ENCODE measurements around the gene EGLN3.

- TF ChIP-seq GATA2 (IDR thresholded peaks at IDR 0.05; ENCODE audit: low read depth, low read length) (no peak), GATA3 (IDR thresholded peaks at IDR 0.05; ENCODE audit: low read depth, low read length) (no peak)
Observed at GRCh38 chr14:33917661-33918060, 33.2 kb downstream of the EGLN3 start.

Measured in SH-SY5Y (cell line).